ENCODE data around the gene PLOD1.

GRCh38 chr1:11984121-11984520 is 49.6 kb downstream of the PLOD1 start:
- no peak for TF ChIP-seq ZNF776 (tag by site-specific recombination; IDR thresholded peaks at IDR 0.05; ENCODE audit: borderline replicate concordance)
- no peak for TF ChIP-seq ZNF704 (tag by site-specific recombination; IDR thresholded peaks at IDR 0.05)
- TF ChIP-seq CTCF (tag by site-specific recombination; IDR thresholded peaks at IDR 0.05) = no peak
- TF ChIP-seq ZNF148 (tag by site-specific recombination; IDR thresholded peaks at IDR 0.05; ENCODE audit: borderline replicate concordance) = no peak
- no peak for TF ChIP-seq SALL2 (tag by site-specific recombination; IDR thresholded peaks at IDR 0.05; ENCODE audit: borderline replicate concordance)
- no peak for TF ChIP-seq PBX3 (CRISPR knock-in tag; IDR thresholded peaks at IDR 0.05)
- no peak for TF ChIP-seq ZNF274 (IDR thresholded peaks at IDR 0.05; ENCODE audit: low read length)
- no peak for TF ChIP-seq ZNF274 (tag by site-specific recombination; IDR thresholded peaks at IDR 0.05; ENCODE audit: borderline replicate concordance)
- TF ChIP-seq ZNF837 (tag by site-specific recombination; IDR thresholded peaks at IDR 0.05) = no peak
- no peak for TF ChIP-seq HOXA7 (CRISPR knock-in tag; IDR thresholded peaks at IDR 0.05; ENCODE audit: borderline replicate concordance)
- TF ChIP-seq ZBTB7A (tag by site-specific recombination; IDR thresholded peaks at IDR 0.05; ENCODE audit: low read depth) = no peak
- TF ChIP-seq ZBTB10 (tag by site-specific recombination; IDR thresholded peaks at IDR 0.05) = no peak
- no peak for TF ChIP-seq HIC1 (tag by site-specific recombination; IDR thresholded peaks at IDR 0.05)
- no peak for TF ChIP-seq ZNF311 (tag by site-specific recombination; IDR thresholded peaks at IDR 0.05; ENCODE audit: borderline replicate concordance)
- no peak for TF ChIP-seq ELK4 (IDR thresholded peaks at IDR 0.05; ENCODE audit: borderline replicate concordance, low read depth, low read length)
